Ramos (cell line): ENCODE measurements around the gene CARD14.
"Not testable (repeated sequence)": the region's sequence is repeated elsewhere in the genome, so short reads cannot be mapped to it uniquely, and the experiment has no call there.

ENCODE experiments used
- in situ Hi-C: fragments of 300-500 bp; cut with MboI; formaldehyde crosslinking; loops from one replicate; pipeline ENCODE4 v1.14.3; 2022; ENCODE audit warnings: low sequenced_read_pairs; ENCODE audit not compliant: unreplicated experiment

CARD14 gene

GRCh38 chr17:80147035-80147822 lies 22.6 kb upstream of the CARD14 start, which contains the start of gene EIF4A3:
EIF4A3 (minus strand) TSS chr17:80147128; CDS start chr17:80146961, 167 bp downstream.
- in situ Hi-C loops: no loop called here

GRCh38 chr17:80151333-80151732 lies 18.5 kb upstream of the CARD14 start:
- in situ Hi-C loops: no loop called here

GRCh38 chr17:80152081-80152702 lies 17.6 kb upstream of the CARD14 start:
- in situ Hi-C loops: no loop called here

- in situ Hi-C loops: no loop called here
Measured at GRCh38 chr17:80153004-80153403, 16.8 kb upstream of the CARD14 start.

- in situ Hi-C loops: no loop called here
Measured at GRCh38 chr17:80154166-80154565, 15.7 kb upstream of the CARD14 start.

- in situ Hi-C loops: not testable (repeated sequence)
Measured at GRCh38 chr17:80155600-80155999, 14.2 kb upstream of the CARD14 start.

- in situ Hi-C loops: no loop called here
Measured at GRCh38 chr17:80158846-80159245, 11.0 kb upstream of the CARD14 start.

GRCh38 chr17:80160536-80160935 lies 9.3 kb upstream of the CARD14 start:
- in situ Hi-C loops: no loop called here

GRCh38 chr17:80163336-80163735 lies 6.5 kb upstream of the CARD14 start:
- in situ Hi-C loops: no loop called here

- in situ Hi-C loops: no loop called here
Measured at GRCh38 chr17:80164185-80164584, 5.6 kb upstream of the CARD14 start.

- in situ Hi-C loops: no loop called here
Measured at GRCh38 chr17:80166446-80166845, 3.4 kb upstream of the CARD14 start.

- in situ Hi-C loops: no loop called here
Measured at GRCh38 chr17:80168371-80168770, 1.5 kb upstream of the CARD14 start.

- in situ Hi-C loops: no loop called here
Measured at GRCh38 chr17:80169107-80169506, 723 bp upstream of the CARD14 start.

GRCh38 chr17:80171681-80172080 lies 1.9 kb downstream of the CARD14 start:
- in situ Hi-C loops: no loop called here

- in situ Hi-C loops: no loop called here
Measured at GRCh38 chr17:80173126-80173525, 3.3 kb downstream of the CARD14 start.

- in situ Hi-C loops: no loop called here
Measured at GRCh38 chr17:80173916-80174315, 4.1 kb downstream of the CARD14 start.

- in situ Hi-C loops: no loop called here
Measured at GRCh38 chr17:80176757-80177156, 6.9 kb downstream of the CARD14 start.

- in situ Hi-C loops: no loop called here
Measured at GRCh38 chr17:80177986-80178595, 8.3 kb downstream of the CARD14 start.

GRCh38 chr17:80180192-80180591 lies 10.4 kb downstream of the CARD14 start:
- in situ Hi-C loops: no loop called here

GRCh38 chr17:80181431-80181830 lies 11.6 kb downstream of the CARD14 start:
- in situ Hi-C loops: no loop called here

- in situ Hi-C loops: no loop called here
Measured at GRCh38 chr17:80182118-80182844, 12.5 kb downstream of the CARD14 start.
